GM13976 (cell line): Measurements from ENCODE around the gene SEC14L1.

ENCODE experiments used
- DNase-seq: peaks from one replicate; pipeline ENCODE4 v3.0.0; 2012; ENCODE audit warnings: low spot score
- in situ Hi-C: fragments of 300-500 bp; cut with MboI; formaldehyde crosslinking; loops from one replicate; pipeline ENCODE4 v1.12.0; 2022; ENCODE audit warnings: low sequenced_read_pairs, mixed read lengths, inconsistent platforms; ENCODE audit not compliant: unreplicated experiment
- TF ChIP-seq, protein P1 (sequence below): IDR thresholded peaks from 2 replicates; pipeline ENCODE4 v1.5.1; 2012; ENCODE audit warnings: borderline replicate concordance, mild to moderate bottlenecking; ENCODE audit not compliant: insufficient read depth; ENCODE audit errors: extremely low read depth, missing control alignments, control extremely low read depth

The SEC14L1 gene

GRCh38 chr17:77117415-77117814 lies 23.4 kb upstream of the SEC14L1 start:
- no peak for DNase-seq
- in situ Hi-C loops, result no loop called here
- TF ChIP-seq, protein P1, sequence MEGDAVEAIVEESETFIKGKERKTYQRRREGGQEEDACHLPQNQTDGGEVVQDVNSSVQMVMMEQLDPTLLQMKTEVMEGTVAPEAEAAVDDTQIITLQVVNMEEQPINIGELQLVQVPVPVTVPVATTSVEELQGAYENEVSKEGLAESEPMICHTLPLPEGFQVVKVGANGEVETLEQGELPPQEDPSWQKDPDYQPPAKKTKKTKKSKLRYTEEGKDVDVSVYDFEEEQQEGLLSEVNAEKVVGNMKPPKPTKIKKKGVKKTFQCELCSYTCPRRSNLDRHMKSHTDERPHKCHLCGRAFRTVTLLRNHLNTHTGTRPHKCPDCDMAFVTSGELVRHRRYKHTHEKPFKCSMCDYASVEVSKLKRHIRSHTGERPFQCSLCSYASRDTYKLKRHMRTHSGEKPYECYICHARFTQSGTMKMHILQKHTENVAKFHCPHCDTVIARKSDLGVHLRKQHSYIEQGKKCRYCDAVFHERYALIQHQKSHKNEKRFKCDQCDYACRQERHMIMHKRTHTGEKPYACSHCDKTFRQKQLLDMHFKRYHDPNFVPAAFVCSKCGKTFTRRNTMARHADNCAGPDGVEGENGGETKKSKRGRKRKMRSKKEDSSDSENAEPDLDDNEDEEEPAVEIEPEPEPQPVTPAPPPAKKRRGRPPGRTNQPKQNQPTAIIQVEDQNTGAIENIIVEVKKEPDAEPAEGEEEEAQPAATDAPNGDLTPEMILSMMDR, result no peak

DNA sequence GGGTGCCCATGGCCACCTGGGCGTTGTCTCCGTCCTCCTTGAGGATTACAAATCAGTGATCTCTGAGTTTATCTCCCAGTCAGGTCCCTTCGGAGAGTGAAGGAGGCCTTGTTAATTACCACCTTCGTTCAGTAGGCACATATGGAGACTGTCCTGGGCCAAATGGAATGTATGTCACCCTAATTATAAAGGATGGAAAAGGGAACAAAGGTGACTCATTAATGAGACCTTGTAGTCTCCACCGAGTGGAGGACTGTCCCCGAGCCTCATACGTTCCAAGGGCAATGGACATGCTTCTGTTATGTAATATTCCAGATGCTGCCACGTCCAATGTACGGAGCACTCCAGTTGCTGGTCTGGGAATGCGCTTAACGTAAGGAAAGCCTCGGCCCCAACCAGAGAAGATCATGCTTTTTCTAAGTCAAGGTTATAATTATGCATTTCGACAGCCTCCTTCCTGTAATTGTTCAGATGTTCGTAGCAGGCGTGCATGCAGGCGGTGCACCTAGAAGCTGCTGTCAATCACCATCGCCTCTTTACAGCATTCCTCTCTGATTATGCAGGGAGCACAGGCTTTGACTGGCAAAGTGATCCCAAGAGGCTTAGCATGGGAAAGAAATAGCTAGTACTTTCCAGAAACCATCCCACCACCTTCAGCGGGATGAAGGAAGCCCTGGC lies 22.4 kb upstream of the SEC14L1 start:
- no peak for DNase-seq
- TF ChIP-seq, protein P1, result no peak
- in situ Hi-C loops, result no loop called here

- no peak for DNase-seq
- in situ Hi-C loops, result no loop called here
- TF ChIP-seq, protein P1, result no peak
Measured at GRCh38 chr17:77119668-77120301, 21.0 kb upstream of the SEC14L1 start.

- TF ChIP-seq, protein P1, result no peak
- DNase-seq, result no peak
- in situ Hi-C loops, result no loop called here
Measured at GRCh38 chr17:77120868-77121267, 19.9 kb upstream of the SEC14L1 start.

DNA sequence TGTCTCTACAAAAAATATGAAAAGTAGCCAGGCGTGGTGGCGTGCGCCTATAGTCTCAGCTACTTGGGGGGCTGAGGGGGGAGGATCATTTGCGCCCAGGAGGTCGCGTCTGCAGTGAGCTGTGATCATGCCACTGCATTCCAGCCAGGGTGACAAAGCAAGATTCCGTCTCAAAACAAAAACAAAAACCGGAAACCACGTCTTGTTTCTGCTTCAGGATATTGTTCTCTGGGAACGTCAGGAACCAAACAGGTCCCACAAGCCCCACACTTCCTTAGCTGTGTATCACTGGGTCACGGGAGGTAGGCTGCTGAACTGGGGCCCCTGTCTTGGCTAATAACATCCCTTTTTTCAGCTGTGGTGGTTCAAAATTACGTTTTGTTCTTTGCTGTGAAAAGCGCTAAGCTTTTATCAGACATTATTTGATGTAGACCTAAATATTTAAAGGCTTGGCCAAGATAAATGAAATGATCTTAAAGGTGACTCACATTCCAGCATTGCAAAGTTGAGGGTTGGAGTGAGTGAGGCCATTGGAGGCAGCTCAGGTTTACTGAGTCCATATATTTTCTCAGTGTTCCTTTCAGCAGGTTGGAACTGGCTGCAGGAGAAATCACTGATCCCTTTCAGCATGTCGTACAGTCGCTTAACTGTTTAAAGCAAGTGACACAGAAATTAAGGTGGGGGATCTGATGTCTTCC lies 16.4 kb upstream of the SEC14L1 start:
- in situ Hi-C loops, result no loop called here
- TF ChIP-seq, protein P1, result no peak
- DNase-seq, result no peak

GRCh38 chr17:77125432-77125901 lies 15.3 kb upstream of the SEC14L1 start:
- in situ Hi-C loops, result no loop called here
- DNase-seq, result no peak

More at GRCh38 chr17:77125432-77125901, 15.3 kb upstream of the SEC14L1 start:
- TF ChIP-seq, protein P1, result no peak
